IPS DF 6.9 (cell line): ENCODE results near the gene BIVM.
A peak's percentile ranks its signal among the peaks of the same experiment; 100 is the strongest.

ENCODE experiments used
- DNase-seq: peaks from one replicate; pipeline ENCODE4 v3.0.0-alpha.2; 2013; ENCODE audit warnings: low read depth, low spot score
- H3K27ac ChIP-seq: one replicate; pipeline ENCODE4 v1.5.1; 2013; ENCODE audit warnings: low read length, control low read depth
- H3K27me3 ChIP-seq: 2 replicates; pipeline ENCODE4 v1.6.1; 2013; ENCODE audit warnings: mild to moderate bottlenecking, low read length; ENCODE audit not compliant: control insufficient read depth, insufficient read depth
- H3K36me3 ChIP-seq: 2 replicates; pipeline ENCODE4 v1.6.1; 2013; ENCODE audit warnings: low read length; ENCODE audit not compliant: control insufficient read depth, insufficient read depth
- H3K4me1 ChIP-seq: 2 replicates; pipeline ENCODE4 v1.6.1; 2013; ENCODE audit warnings: low read length; ENCODE audit not compliant: control insufficient read depth, insufficient read depth
- H3K4me3 ChIP-seq: 2 replicates; pipeline ENCODE4 v1.5.1; 2013; ENCODE audit warnings: mild to moderate bottlenecking, low read length
- H3K9me3 ChIP-seq: 2 replicates; pipeline ENCODE4 v1.6.1; 2013; ENCODE audit warnings: low read length, inconsistent platforms; ENCODE audit not compliant: control insufficient read depth, insufficient read depth
- WGBS: extraction: QIAGEN DNeasy Blood & Tissue Kit; methylation state at CpG from one replicate; pipeline ENCODE4 v1.1.7; 2013; ENCODE audit warnings: mixed read lengths, missing lambda C conversion rate; ENCODE audit not compliant: insufficient read length, insufficient coverage; 5-methylcytosine and 5-hydroxymethylcytosine counted together

Gene BIVM

GRCh38 chr13:102781591-102781990, 17.3 kb upstream of the BIVM start:
- no peaks in the 10 kb centered on the region for H3K27me3 ChIP-seq
- no peaks in the 10 kb centered on the region for H3K9me3 ChIP-seq
- WGBS = no CpG with 5 or more reads among the region's 1 CpG
- H3K36me3 ChIP-seq = no peaks in the 10 kb centered on the region; the same call in 1 of the 2 replicates
- H3K27ac ChIP-seq = no peak overlapping the region
- no peak for DNase-seq
- no peaks in the 10 kb centered on the region for H3K4me1 ChIP-seq
- no peak overlapping the region for H3K4me3 ChIP-seq

- H3K27ac ChIP-seq = no peak overlapping the region
- WGBS = no CpG with 5 or more reads among the region's 3 CpGs
- no peaks in the 10 kb centered on the region; the same call in 1 of the 2 replicates for H3K36me3 ChIP-seq
- no peaks in the 10 kb centered on the region for H3K27me3 ChIP-seq
- DNase-seq = no peak
- no peak overlapping the region for H3K4me3 ChIP-seq
- H3K9me3 ChIP-seq = no peaks in the 10 kb centered on the region
- H3K4me1 ChIP-seq = no peaks in the 10 kb centered on the region
These were observed 14.4 kb upstream of the BIVM start for GRCh38 chr13:102784483-102784882.

- WGBS = no CpG with 5 or more reads among the region's 8 CpGs
These were observed 10.2 kb upstream of the BIVM start for GRCh38 chr13:102788683-102789082.

GRCh38 chr13:102792396-102792795, 6.5 kb upstream of the BIVM start:
- WGBS = no CpG with 5 or more reads among the region's 1 CpG
- Histone ChIP-seq H3K36me3 (no peaks in the 10 kb centered on the region), H3K4me3 (no peak overlapping the region), H3K4me1 (no peaks in the 10 kb centered on the region), H3K27ac (no peak overlapping the region), H3K27me3 (no peaks in the 10 kb centered on the region), H3K9me3 (no peaks in the 10 kb centered on the region)
- no peak for DNase-seq

More at GRCh38 chr13:102788683-102789082, 10.2 kb upstream of the BIVM start:
- H3K27me3 ChIP-seq = no peaks in the 10 kb centered on the region
- no peak overlapping the region for H3K27ac ChIP-seq
- H3K9me3 ChIP-seq = no peaks in the 10 kb centered on the region
- H3K36me3 ChIP-seq = no peaks in the 10 kb centered on the region; the same call in 1 of the 2 replicates
- no peak overlapping the region for H3K4me3 ChIP-seq
- H3K4me1 ChIP-seq = no peaks in the 10 kb centered on the region
- no peak for DNase-seq

GRCh38 chr13:102793611-102794355, 5.1 kb upstream of the BIVM start:
- DNase-seq = no peak
- Histone ChIP-seq H3K27me3 (no peaks in the 10 kb centered on the region; the same call in 1 of the 2 replicates), H3K9me3 (no peaks in the 10 kb centered on the region), H3K36me3 (no peaks in the 10 kb centered on the region), H3K27ac (no peak overlapping the region), H3K4me1 (no peaks in the 10 kb centered on the region), H3K4me3 (no peak overlapping the region)
- no CpG with 5 or more reads among the region's 9 CpGs for WGBS

- no peak overlapping the region for H3K27ac ChIP-seq
- no peaks in the 10 kb centered on the region for H3K36me3 ChIP-seq
- DNase-seq = no peak
- no CpG with 5 or more reads among the region's 69 CpGs for WGBS
- H3K9me3 ChIP-seq = no peaks in the 10 kb centered on the region
- H3K27me3 ChIP-seq = no peaks in the 10 kb centered on the region; the same call in 1 of the 2 replicates
- H3K4me3 ChIP-seq = peak overlapping the region; percentile 67; the same call in 1 of the 2 replicates
- no peaks in the 10 kb centered on the region for H3K4me1 ChIP-seq
These were observed 666 bp downstream of the BIVM start for GRCh38 chr13:102799426-102800144.

- no CpG with 5 or more reads among the region's 81 CpGs for WGBS
- H3K9me3 ChIP-seq = no peaks in the 10 kb centered on the region
- H3K27ac ChIP-seq = no peak overlapping the region
- no peaks in the 10 kb centered on the region; the same call in 1 of the 2 replicates for H3K27me3 ChIP-seq
- no peaks in the 10 kb centered on the region for H3K36me3 ChIP-seq
- no peaks in the 10 kb centered on the region for H3K4me1 ChIP-seq
- peak overlapping the region; percentile 67 for H3K4me3 ChIP-seq
- no peak for DNase-seq
These were observed 1.5 kb downstream of the BIVM start for GRCh38 chr13:102800145-102801041.

- Histone ChIP-seq H3K4me1 (no peaks in the 10 kb centered on the region), H3K27ac (no peak overlapping the region), H3K36me3 (no peaks in the 10 kb centered on the region), H3K4me3 (no peak overlapping the region), H3K27me3 (no peaks in the 10 kb centered on the region), H3K9me3 (no peaks in the 10 kb centered on the region)
- WGBS = no CpG with 5 or more reads among the region's 3 CpGs
- DNase-seq = no peak
These were observed 6.8 kb downstream of the BIVM start for GRCh38 chr13:102805680-102806079.

- Histone ChIP-seq H3K9me3 (no peaks in the 10 kb centered on the region), H3K4me1 (no peaks in the 10 kb centered on the region), H3K36me3 (no peaks in the 10 kb centered on the region), H3K27ac (no peak overlapping the region), H3K4me3 (no peak overlapping the region), H3K27me3 (no peaks in the 10 kb centered on the region)
- WGBS = no CpG with 5 or more reads among the region's 3 CpGs
- DNase-seq = no peak
These were observed 8.8 kb downstream of the BIVM start for GRCh38 chr13:102807699-102808098.

- Histone ChIP-seq H3K9me3 (no peaks in the 10 kb centered on the region), H3K4me1 (no peaks in the 10 kb centered on the region), H3K27me3 (no peaks in the 10 kb centered on the region), H3K4me3 (no peak overlapping the region), H3K36me3 (no peaks in the 10 kb centered on the region), H3K27ac (no peak overlapping the region)
- DNase-seq = no peak
These were observed 13.8 kb downstream of the BIVM start for GRCh38 chr13:102812611-102813287.
